BJ (cell line): ENCODE measurements around the gene WWP2. TPM values are rescaled to one million over a fixed set of nuclear protein-coding genes. Genes with fewer than 3 reads are reported as not detected.

Experiments used
- CTCF ChIA-PET: fragments of 350-600 bp; formaldehyde crosslinking; extraction: SDS; loops from one replicate; lab custom pipeline; 2021; ENCODE audit warnings: antibody characterized with exemption, inconsistent platforms; lab: Yijun Ruan, JAX
- POLR2A ChIA-PET: fragments of 300-600 bp; sonication (Branson Sonifier 250); formaldehyde crosslinking; extraction: SDS; loops from one replicate; lab custom pipeline; 2021; ENCODE audit warnings: antibody characterized with exemption; lab: Charles Lee
- DNase-seq: peaks from one replicate; pipeline ENCODE4 v3.0.0-alpha.2; 2011; ENCODE audit warnings: low read depth
- H3K27me3 ChIP-seq: 2 replicates; pipeline ENCODE4 v1.6.0; 2011; ENCODE audit warnings: low read length; ENCODE audit not compliant: control insufficient read depth, insufficient read depth
- H3K36me3 ChIP-seq: 2 replicates; pipeline ENCODE4 v1.5.1; 2011; ENCODE audit warnings: low read length; ENCODE audit not compliant: control insufficient read depth, insufficient read depth
- H3K4me3 ChIP-seq: 2 replicates; pipeline ENCODE4 v1.5.1; 2011; ENCODE audit warnings: low read depth, mild to moderate bottlenecking, control low read depth, low read length
- CTCF ChIP-seq: IDR thresholded peaks from 2 replicates; pipeline ENCODE4 v1.5.1; 2011; ENCODE audit warnings: low read depth, mild to moderate bottlenecking, control low read depth, inconsistent platforms, low read length, moderate library complexity; ENCODE audit not compliant: insufficient read depth
- polyA plus RNA-seq: library from polyadenylated mRNA; depleted of rRNA; stranded (reverse); fragments of >200 nt; gene quantifications from 2 replicates; pipeline ENCODE4 v1.2.3, GENCODE V29; 2011

WWP2 gene
- polyA plus RNA-seq, 1 experiment, result 16.8 TPM

- ChIA-PET CTCF (no interaction called here), POLR2A (no interaction called here)
These were observed 121.6 kb downstream of the WWP2 start for GRCh38 chr16:69883744-69884143.

GRCh38 chr16:69885722-69886121 lies 123.6 kb downstream of the WWP2 start:
- Histone ChIP-seq H3K36me3 (no peaks in the 10 kb centered on the region; the same call in 1 of the 2 replicates), H3K27me3 (no peaks in the 10 kb centered on the region), H3K4me3 (no peak overlapping the region)
- CTCF ChIA-PET, result interaction anchor here (0.7 to 1.6 kb wide), 3 partner anchors 15 to 23 kb away, joined by 3 to 5 read pairs (median 3); no protein-coding TSS in a partner anchor
- POLR2A ChIA-PET, result no interaction called here
- TF ChIP-seq CTCF, result no peak
- no peak for DNase-seq

More at GRCh38 chr16:69883744-69884143, 121.6 kb downstream of the WWP2 start:
- no peaks in the 10 kb centered on the region for H3K27me3 ChIP-seq
- TF ChIP-seq CTCF, result no peak
- H3K4me3 ChIP-seq, result no peak overlapping the region
- DNase-seq, result no peak
- no peaks in the 10 kb centered on the region for H3K36me3 ChIP-seq

GRCh38 chr16:69886726-69887125 lies 124.6 kb downstream of the WWP2 start:
- DNase-seq, result no peak
- no peak overlapping the region for H3K4me3 ChIP-seq
- no peaks in the 10 kb centered on the region; the same call in 1 of the 2 replicates for H3K36me3 ChIP-seq
- POLR2A ChIA-PET, result no interaction called here
- no peaks in the 10 kb centered on the region for H3K27me3 ChIP-seq
- CTCF ChIA-PET, result interaction anchor here (0.6 to 1.6 kb wide), 3 partner anchors 19 to 1823 kb away, joined by 3 read pairs; no protein-coding TSS in a partner anchor
- no peak for TF ChIP-seq CTCF

- no peak for DNase-seq
- TF ChIP-seq CTCF, result no peak
- no peak overlapping the region for H3K4me3 ChIP-seq
- no peaks in the 10 kb centered on the region; the same call in 1 of the 2 replicates for H3K36me3 ChIP-seq
- ChIA-PET POLR2A (no interaction called here), CTCF (interaction anchor here (0.6 to 1.2 kb wide), 2 partner anchors 13 to 315 kb away, joined by 3 to 4 read pairs; no protein-coding TSS in a partner anchor)
- no peaks in the 10 kb centered on the region for H3K27me3 ChIP-seq
These were observed 126.0 kb downstream of the WWP2 start for GRCh38 chr16:69888005-69888590.

- no peak overlapping the region for H3K4me3 ChIP-seq
- no peak for DNase-seq
- CTCF ChIA-PET, result interaction anchor here (1.0 kb wide), 1 partner anchor 41 kb away, joined by 8 read pairs; no protein-coding TSS in a partner anchor
- POLR2A ChIA-PET, result no interaction called here
- no peak for TF ChIP-seq CTCF
- no peaks in the 10 kb centered on the region; the same call in 1 of the 2 replicates for H3K36me3 ChIP-seq
- H3K27me3 ChIP-seq, result no peaks in the 10 kb centered on the region
These were observed 127.3 kb downstream of the WWP2 start for GRCh38 chr16:69889295-69889964.
